H1 (cell line): ENCODE data around the gene MOV10L1.

Experiments
- BCL11A ChIP-seq, 2 experiments: IDR thresholded peaks; one replicate each; pipeline ENCODE4 v1.6.1; 2011; ENCODE audit warnings: low read depth in 2 of 2, low read length in 2 of 2, mild to moderate bottlenecking in 2 of 2
- CTCF ChIP-seq, 3 experiments: IDR thresholded peaks; 1 replicate in 2 of 3; 2 replicates in 1 of 3; pipeline versions ENCODE4 v1.5.1 to v1.6.1; 2011; ENCODE audit warnings: low read length in 3 of 3, mild to moderate bottlenecking in 3 of 3, inconsistent platforms in 2 of 3, low read depth in 1 of 3, moderate library complexity in 1 of 3; ENCODE audit not compliant: insufficient read depth in 1 of 3; ENCODE audit errors: control extremely low read depth in 1 of 3
- HDAC2 ChIP-seq, 2 experiments: fragments of 300-600 bp in 1 of 2; sonication (generic) in 1 of 2; IDR thresholded peaks; 2 replicates each; pipeline ENCODE4 v1.6.1; 2011 to 2012; ENCODE audit warnings: low read depth in 2 of 2, low read length in 2 of 2, mild to moderate bottlenecking in 2 of 2, moderate library complexity in 2 of 2, borderline replicate concordance in 1 of 2, inconsistent platforms in 1 of 2
- NANOG ChIP-seq: IDR thresholded peaks from 2 replicates; pipeline ENCODE4 v1.6.1; 2011; ENCODE audit warnings: low read length, low read depth, mild to moderate bottlenecking, inconsistent platforms; ENCODE audit not compliant: insufficient read depth, poor library complexity, severe bottlenecking
- POLR2A ChIP-seq, 2 experiments: IDR thresholded peaks; 1 replicate in 1 of 2; 2 replicates in 1 of 2; pipeline ENCODE4 v1.6.1; 2011; ENCODE audit warnings: low read depth in 2 of 2, low read length in 2 of 2, mild to moderate bottlenecking in 2 of 2; ENCODE audit errors: control extremely low read depth in 1 of 2
- RBBP5 ChIP-seq: IDR thresholded peaks from 2 replicates; pipeline ENCODE4 v1.7.1; 2012; ENCODE audit warnings: low read depth, mild to moderate bottlenecking, inconsistent platforms, low read length, moderate library complexity, borderline replicate concordance
- TBP ChIP-seq: IDR thresholded peaks from 2 replicates; pipeline ENCODE4 v1.6.1; 2011; ENCODE audit warnings: low read depth, low read length, improper control_type of control experiment
- ZNF274 ChIP-seq: IDR thresholded peaks from 2 replicates; pipeline ENCODE4 v1.7.0; 2012; ENCODE audit warnings: low read length, borderline replicate concordance; ENCODE audit errors: extremely low read depth

GRCh38 chr22:50186761-50187523 lies 97.1 kb downstream of the MOV10L1 start:
- TF ChIP-seq NANOG = no peak
- no peak for TF ChIP-seq TBP
- TF ChIP-seq HDAC2 (IDR thresholded peaks at IDR 0.05; ENCODE audit: borderline replicate concordance in 1 of 2, low read depth in 2 of 2, low read length in 2 of 2) = no peak
- no peak for TF ChIP-seq CTCF (IDR thresholded peaks at IDR 0.05; ENCODE audit: control extremely low read depth in 1 of 3, insufficient read depth in 1 of 3, low read depth in 1 of 3, low read length in 3 of 3)
- TF ChIP-seq BCL11A (IDR thresholded peaks at IDR 0.05; ENCODE audit: low read depth in 2 of 2, low read length in 2 of 2) = no peak
- no peak for TF ChIP-seq ZNF274
- no peak for TF ChIP-seq RBBP5
- TF ChIP-seq POLR2A (IDR thresholded peaks at IDR 0.05; ENCODE audit: control extremely low read depth in 1 of 2, low read depth in 2 of 2, low read length in 2 of 2) = no peak
